HepG2 (cell line): ENCODE results near the gene GIPC1. TPM values are rescaled to one million over a fixed set of nuclear protein-coding genes. Genes with fewer than 3 reads are reported as not detected.

Experiments used
- FOSL1 ChIP-seq: sonication (generic); formaldehyde crosslinking; IDR thresholded peaks from 2 replicates; pipeline ENCODE4 v1.9.0; 2021; ENCODE audit warnings: missing genetic modification reagents, borderline replicate concordance
- GPN1 ChIP-seq: sonication (generic); formaldehyde crosslinking; IDR thresholded peaks from 2 replicates; pipeline ENCODE4 v1.5.1; 2020; ENCODE audit warnings: missing genetic modification reagents, borderline replicate concordance
- IKZF4 ChIP-seq: sonication (generic); formaldehyde crosslinking; IDR thresholded peaks from 2 replicates; pipeline ENCODE4 v1.5.1; 2020; ENCODE audit warnings: borderline replicate concordance, mild to moderate bottlenecking, low read depth, missing genetic modification reagents; ENCODE audit errors: not compliant biosample characterization
- JUND ChIP-seq: sonication (generic); formaldehyde crosslinking; IDR thresholded peaks from 2 replicates; pipeline ENCODE4 v1.8.0; 2022; ENCODE audit warnings: mild to moderate bottlenecking, missing genetic modification reagents
- MXD1 ChIP-seq: sonication (generic); formaldehyde crosslinking; IDR thresholded peaks from 2 replicates; pipeline ENCODE4 v1.4.0; 2020; ENCODE audit warnings: mild to moderate bottlenecking, missing genetic modification reagents
- ONECUT2 ChIP-seq: sonication (generic); formaldehyde crosslinking; IDR thresholded peaks from 2 replicates; pipeline ENCODE4 v1.4.0; 2020; ENCODE audit warnings: missing genetic modification reagents
- SOX6 ChIP-seq, 2 experiments: fragments of 450-650 bp in 1 of 2; sonication (generic) in 1 of 2; formaldehyde crosslinking in 1 of 2; IDR thresholded peaks; 2 replicates each; pipeline versions ENCODE4 v1.4.0 to v1.6.1; 2017 to 2020; ENCODE audit warnings: antibody characterized with exemption in 1 of 2, mild to moderate bottlenecking in 1 of 2, missing genetic modification reagents in 1 of 2
- SP2 ChIP-seq: sonication (generic); formaldehyde crosslinking; IDR thresholded peaks from 2 replicates; pipeline ENCODE4 v1.5.1; 2020; ENCODE audit warnings: mild to moderate bottlenecking, missing genetic modification reagents
- TAF1 ChIP-seq: sonication (generic); formaldehyde crosslinking; IDR thresholded peaks from 2 replicates; pipeline ENCODE4 v1.4.0; 2020; ENCODE audit warnings: missing genetic modification reagents
- THAP9 ChIP-seq: sonication (generic); formaldehyde crosslinking; IDR thresholded peaks from 2 replicates; pipeline ENCODE4; 2020; ENCODE audit warnings: missing genetic modification reagents, mild to moderate bottlenecking, borderline replicate concordance
- ZFX ChIP-seq: sonication (generic); formaldehyde crosslinking; IDR thresholded peaks from 2 replicates; pipeline ENCODE4 v1.4.0; 2020; ENCODE audit warnings: mild to moderate bottlenecking, low read depth, missing genetic modification reagents, moderate library complexity
- ZNF776 ChIP-seq: sonication (generic); formaldehyde crosslinking; IDR thresholded peaks from 2 replicates; pipeline ENCODE4 v1.4.0; 2020; ENCODE audit warnings: mild to moderate bottlenecking, missing genetic modification reagents
- ZNF879 ChIP-seq: sonication (generic); formaldehyde crosslinking; IDR thresholded peaks from 2 replicates; pipeline ENCODE4 v1.8.1; 2023; ENCODE audit warnings: missing genetic modification reagents
- polyA plus RNA-seq, 8 experiments: library from polyadenylated mRNA; depleted of rRNA in 3 of 8; stranded (reverse) in 7 of 8; unstranded in 1 of 8; fragments of >200 nt; fragmentation: Illumina TruSeq in 4 of 8; extraction: Trizol in 4 of 8; gene quantifications; 2 replicates each; pipeline versions ENCODE4 v1.2.1 to v1.2.3, GENCODE V29; 2011 to 2016; ENCODE audit warnings: low read depth in 4 of 8, missing spikeins in 1 of 8, mixed read lengths in 1 of 8; ENCODE audit not compliant: insufficient read depth in 1 of 8
- total RNA-seq, 5 experiments: library from RNA; depleted of rRNA; stranded (reverse); fragments of >200 nt; fragmentation: Illumina TruSeq; extraction: Trizol; gene quantifications; 2 replicates each; pipeline ENCODE4 v1.2.3, GENCODE V29; 2016; ENCODE audit warnings: low read depth in 1 of 5
- TF ChIP-seq, protein P1 (sequence below), 2 experiments: fragments of 450-650 bp in 1 of 2; sonication (generic) in 1 of 2; formaldehyde crosslinking in 1 of 2; IDR thresholded peaks; 2 replicates each; pipeline versions ENCODE4 v1.6.1 to v1.8.0; 2016 to 2022; ENCODE audit warnings: antibody characterized with exemption in 1 of 2, mild to moderate bottlenecking in 1 of 2, missing genetic modification reagents in 1 of 2

The GIPC1 gene
- total and polyA plus RNA-seq, 2 of the 13 experiments (the other 11 are each of a cell fraction or from before 2014, with no cell fraction given) = 27.1 to 48.1 TPM

GRCh38 chr19:14434543-14435319, 61.2 kb downstream of the GIPC1 start (continued):
- TF ChIP-seq, protein P1, sequence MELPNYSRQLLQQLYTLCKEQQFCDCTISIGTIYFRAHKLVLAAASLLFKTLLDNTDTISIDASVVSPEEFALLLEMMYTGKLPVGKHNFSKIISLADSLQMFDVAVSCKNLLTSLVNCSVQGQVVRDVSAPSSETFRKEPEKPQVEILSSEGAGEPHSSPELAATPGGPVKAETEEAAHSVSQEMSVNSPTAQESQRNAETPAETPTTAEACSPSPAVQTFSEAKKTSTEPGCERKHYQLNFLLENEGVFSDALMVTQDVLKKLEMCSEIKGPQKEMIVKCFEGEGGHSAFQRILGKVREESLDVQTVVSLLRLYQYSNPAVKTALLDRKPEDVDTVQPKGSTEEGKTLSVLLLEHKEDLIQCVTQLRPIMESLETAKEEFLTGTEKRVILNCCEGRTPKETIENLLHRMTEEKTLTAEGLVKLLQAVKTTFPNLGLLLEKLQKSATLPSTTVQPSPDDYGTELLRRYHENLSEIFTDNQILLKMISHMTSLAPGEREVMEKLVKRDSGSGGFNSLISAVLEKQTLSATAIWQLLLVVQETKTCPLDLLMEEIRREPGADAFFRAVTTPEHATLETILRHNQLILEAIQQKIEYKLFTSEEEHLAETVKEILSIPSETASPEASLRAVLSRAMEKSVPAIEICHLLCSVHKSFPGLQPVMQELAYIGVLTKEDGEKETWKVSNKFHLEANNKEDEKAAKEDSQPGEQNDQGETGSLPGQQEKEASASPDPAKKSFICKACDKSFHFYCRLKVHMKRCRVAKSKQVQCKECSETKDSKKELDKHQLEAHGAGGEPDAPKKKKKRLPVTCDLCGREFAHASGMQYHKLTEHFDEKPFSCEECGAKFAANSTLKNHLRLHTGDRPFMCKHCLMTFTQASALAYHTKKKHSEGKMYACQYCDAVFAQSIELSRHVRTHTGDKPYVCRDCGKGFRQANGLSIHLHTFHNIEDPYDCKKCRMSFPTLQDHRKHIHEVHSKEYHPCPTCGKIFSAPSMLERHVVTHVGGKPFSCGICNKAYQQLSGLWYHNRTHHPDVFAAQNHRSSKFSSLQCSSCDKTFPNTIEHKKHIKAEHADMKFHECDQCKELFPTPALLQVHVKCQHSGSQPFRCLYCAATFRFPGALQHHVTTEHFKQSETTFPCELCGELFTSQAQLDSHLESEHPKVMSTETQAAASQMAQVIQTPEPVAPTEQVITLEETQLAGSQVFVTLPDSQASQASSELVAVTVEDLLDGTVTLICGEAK (IDR thresholded peaks at IDR 0.05) = no peak
- TF ChIP-seq, protein P1 (CRISPR knock-in tag; IDR thresholded peaks at IDR 0.05) = no peak
- TF ChIP-seq ZNF879 (0 out of 2 replicates have a peak, but pooled peaks have one; percentile 31), ZFX (CRISPR knock-in tag) (peak; percentile 73), TAF1 (CRISPR knock-in tag) (0 out of 2 replicates have a peak, but pooled peaks have one; percentile 2), SP2 (CRISPR knock-in tag) (no peak), IKZF4 (CRISPR knock-in tag) (no peak), FOSL1 (CRISPR knock-in tag) (peak; percentile 40; the same call in 1 of the 2 replicates), THAP9 (CRISPR knock-in tag) (peak; percentile 47; the same call in 1 of the 2 replicates), GPN1 (CRISPR knock-in tag) (no peak), JUND (CRISPR knock-in tag) (0 out of 2 replicates have a peak, but pooled peaks have one; percentile 39), SOX6 (IDR thresholded peaks at IDR 0.05) (no peak), SOX6 (CRISPR knock-in tag; IDR thresholded peaks at IDR 0.05) (peak; percentile 26; the same call in 1 of the 2 replicates), ZNF776 (CRISPR knock-in tag) (no peak), ONECUT2 (CRISPR knock-in tag) (no peak), MXD1 (CRISPR knock-in tag) (0 out of 2 replicates have a peak, but pooled peaks have one; percentile 56)
